Mesenchymal stem cell (in vitro differentiated cells and primary cell): ENCODE results near the gene ZNF407.
A peak's percentile ranks its signal among the peaks of the same experiment; 100 is the strongest.

ENCODE experiments used
- DNase-seq: peaks from one replicate; pipeline ENCODE4 v3.0.0-alpha.2; 2013
- H2AFZ ChIP-seq: one replicate; pipeline ENCODE4 v1.6.1; 2013; ENCODE audit warnings: low read depth, mild to moderate bottlenecking, control low read depth, inconsistent platforms, low read length, moderate library complexity
- H2AK5ac ChIP-seq: 2 replicates; pipeline ENCODE4 v1.6.1; 2013; ENCODE audit warnings: low read length, moderate library complexity, mild to moderate bottlenecking, inconsistent platforms; ENCODE audit not compliant: severe bottlenecking
- H2BK120ac ChIP-seq: one replicate; pipeline ENCODE4 v1.6.1; 2013; ENCODE audit warnings: low read depth, mild to moderate bottlenecking, inconsistent platforms, low read length, moderate library complexity
- H2BK12ac ChIP-seq, 2 experiments: one replicate each; pipeline ENCODE4 v1.6.1; 2013; ENCODE audit warnings: inconsistent platforms in 2 of 2, low read length in 2 of 2, mild to moderate bottlenecking in 2 of 2, moderate library complexity in 2 of 2, control low read depth in 1 of 2
- H2BK15ac ChIP-seq: one replicate; pipeline ENCODE4 v1.6.1; 2013; ENCODE audit warnings: mild to moderate bottlenecking, low read depth, inconsistent platforms; ENCODE audit not compliant: poor library complexity, severe bottlenecking
- H2BK5ac ChIP-seq: 2 replicates; pipeline ENCODE4 v1.6.1; 2013; ENCODE audit warnings: low read depth, mild to moderate bottlenecking, low read length, control low read depth, inconsistent platforms; ENCODE audit not compliant: poor library complexity, severe bottlenecking
- H3K14ac ChIP-seq, 2 experiments: one replicate each; pipeline ENCODE4 v1.6.1; 2013; ENCODE audit warnings: inconsistent platforms in 2 of 2, low read length in 2 of 2, control low read depth in 1 of 2, mild to moderate bottlenecking in 1 of 2, moderate library complexity in 1 of 2
- H3K18ac ChIP-seq, 2 experiments: one replicate each; pipeline ENCODE4 v1.6.1; 2013; ENCODE audit warnings: inconsistent platforms in 2 of 2, low read length in 2 of 2, control low read depth in 1 of 2, low read depth in 1 of 2, mild to moderate bottlenecking in 1 of 2
- H3K23ac ChIP-seq, 2 experiments: one replicate each; pipeline ENCODE4 v1.6.1; 2013; ENCODE audit warnings: inconsistent platforms in 2 of 2, low read length in 2 of 2, mild to moderate bottlenecking in 2 of 2, moderate library complexity in 2 of 2, control low read depth in 1 of 2
- H3K27ac ChIP-seq: 2 replicates; pipeline ENCODE4 v1.5.1; 2013; ENCODE audit warnings: mild to moderate bottlenecking, moderate library complexity, low read length, control low read depth, inconsistent platforms; ENCODE audit not compliant: poor library complexity, severe bottlenecking
- H3K27me3 ChIP-seq, 2 experiments: 2 replicates each; pipeline versions ENCODE4 v1.6.1 to v1.7.0; 2013; ENCODE audit warnings: low read length in 2 of 2, mild to moderate bottlenecking in 2 of 2, moderate library complexity in 2 of 2, control low read depth in 1 of 2, inconsistent platforms in 1 of 2; ENCODE audit not compliant: control insufficient read depth in 1 of 2, insufficient read depth in 1 of 2
- H3K36me3 ChIP-seq, 2 experiments: 2 replicates each; pipeline versions ENCODE4 v1.6.1 to v1.7.0; 2013; ENCODE audit warnings: low read length in 2 of 2, control low read depth in 1 of 2, inconsistent platforms in 1 of 2, low read depth in 1 of 2, mild to moderate bottlenecking in 1 of 2; ENCODE audit not compliant: insufficient read depth in 2 of 2, control insufficient read depth in 1 of 2
- H3K4ac ChIP-seq, 2 experiments: one replicate each; pipeline ENCODE4 v1.6.1; 2013; ENCODE audit warnings: inconsistent platforms in 2 of 2, low read length in 2 of 2, mild to moderate bottlenecking in 2 of 2, moderate library complexity in 2 of 2, control low read depth in 1 of 2, low read depth in 1 of 2
- H3K4me1 ChIP-seq: 2 replicates; pipeline ENCODE4 v1.6.1; 2013; ENCODE audit warnings: low read depth, low read length, control low read depth; ENCODE audit not compliant: control insufficient read depth, insufficient read depth
- H3K4me2 ChIP-seq: 2 replicates; pipeline ENCODE4 v1.6.1; 2013; ENCODE audit warnings: low read length, mild to moderate bottlenecking, inconsistent platforms; ENCODE audit not compliant: poor library complexity, severe bottlenecking
- H3K4me3 ChIP-seq, 2 experiments: 2 replicates each; pipeline versions ENCODE4 v1.5.1 to v1.7.0; 2013; ENCODE audit warnings: low read length in 2 of 2, mild to moderate bottlenecking in 2 of 2, control low read depth in 1 of 2, low read depth in 1 of 2; ENCODE audit not compliant: insufficient read depth in 1 of 2
- H3K79me1 ChIP-seq: replicated peaks from 2 replicates; pipeline ENCODE4 v1.6.1; 2013; ENCODE audit warnings: mild to moderate bottlenecking, control low read depth, low read length, inconsistent platforms; ENCODE audit not compliant: poor library complexity, severe bottlenecking
- H3K9ac ChIP-seq: 2 replicates; pipeline ENCODE4 v1.7.0; 2013; ENCODE audit warnings: mild to moderate bottlenecking, low read length, moderate library complexity
- H3K9me3 ChIP-seq: 2 replicates; pipeline ENCODE4 v1.7.0; 2013; ENCODE audit warnings: mild to moderate bottlenecking, low read length; ENCODE audit not compliant: control insufficient read depth
- H4K8ac ChIP-seq: one replicate; pipeline ENCODE4 v1.6.1; 2013; ENCODE audit warnings: inconsistent platforms, mild to moderate bottlenecking, low read length, moderate library complexity
- H4K91ac ChIP-seq: one replicate; pipeline ENCODE4 v1.6.1; 2013; ENCODE audit warnings: mild to moderate bottlenecking, low read length, inconsistent platforms
- WGBS: methylation state at CpG from one replicate; pipeline ENCODE4 v1.1.7; 2013; ENCODE audit warnings: mixed read lengths; 5-methylcytosine and 5-hydroxymethylcytosine counted together

ZNF407 gene

GRCh38 chr18:74734013-74734444, 136.4 kb downstream of the ZNF407 start:
- Histone ChIP-seq H2AK5ac (no peak overlapping the region), H2AFZ (no peak overlapping the region), H3K18ac (no peak overlapping the region), H3K27ac (no peak overlapping the region), H2BK120ac (no peak overlapping the region), H3K9ac (no peak overlapping the region), H3K27me3 (no peaks in the 10 kb centered on the region), H4K8ac (no peak overlapping the region), H3K14ac (no peak overlapping the region), H2BK12ac (no peak overlapping the region), H3K9me3 (no peaks in the 10 kb centered on the region), H3K23ac (no peak overlapping the region), H3K4me3 (no peak overlapping the region), H4K91ac (no peak overlapping the region), H3K36me3 (no peaks in the 10 kb centered on the region), H3K4me1 (no peaks in the 10 kb centered on the region), H3K4me2 (no peak overlapping the region), H3K79me1 (peaks cover 8% of the 10 kb centered on the region), H2BK15ac (no peak overlapping the region), H3K4ac (no peak overlapping the region), H2BK5ac (no peak overlapping the region)
- no peak for DNase-seq
- WGBS = 85% methylated on average over 11 of the region's 11 CpGs

GRCh38 chr18:74739926-74740325, 142.3 kb downstream of the ZNF407 start:
- no peak for DNase-seq
- 84% methylated on average over 4 of the region's 5 CpGs for WGBS

DNA sequence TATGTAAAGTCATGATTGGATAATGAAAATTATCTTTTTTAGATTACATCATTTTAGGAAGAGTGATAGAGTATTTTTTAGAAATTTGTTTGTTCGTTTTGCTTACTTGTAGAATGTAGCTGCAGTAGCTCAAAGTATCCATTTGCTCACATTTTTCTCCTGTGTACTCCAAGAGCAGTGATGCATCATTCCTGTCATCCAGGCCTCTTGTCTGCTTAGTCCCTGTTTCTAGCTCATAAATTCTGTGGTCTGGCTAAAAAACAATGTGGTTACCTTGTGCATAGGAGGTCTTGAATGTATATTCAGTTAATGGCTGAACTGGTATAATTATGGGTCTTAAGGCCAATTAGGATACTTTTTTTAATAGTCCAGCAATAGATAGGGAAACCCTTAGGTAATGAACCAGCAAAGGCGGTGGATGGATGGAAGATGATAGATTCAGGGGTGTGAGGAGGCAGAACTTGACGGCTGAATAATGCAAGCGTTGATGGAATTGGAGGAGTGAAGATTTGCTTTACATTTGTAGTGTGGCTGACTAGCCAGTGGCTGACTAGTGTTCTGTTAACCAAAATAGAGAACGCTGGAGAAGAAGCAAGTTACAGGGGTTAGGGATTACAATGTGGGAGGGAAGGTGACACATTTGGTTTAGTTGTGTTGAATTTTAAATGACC, 145.0 kb downstream of the ZNF407 start:
- H3K9me3 ChIP-seq = no peaks in the 10 kb centered on the region
- peak; percentile 49 for DNase-seq
- H4K8ac ChIP-seq = no peak overlapping the region
- no peak overlapping the region for H2AFZ ChIP-seq
- no peaks in the 10 kb centered on the region for H3K36me3 ChIP-seq
- H3K4ac ChIP-seq = no peak overlapping the region
- H3K27ac ChIP-seq = no peak overlapping the region
- no peak overlapping the region for H3K18ac ChIP-seq
- WGBS = 70% methylated on average over 5 of the region's 5 CpGs
- H3K79me1 ChIP-seq = peaks cover 9% of the 10 kb centered on the region
- H3K4me1 ChIP-seq = peaks cover 2% of the 10 kb centered on the region
- H4K91ac ChIP-seq = no peak overlapping the region
- H3K4me2 ChIP-seq = no peak overlapping the region
- no peak overlapping the region for H3K23ac ChIP-seq
- H3K27me3 ChIP-seq = no peaks in the 10 kb centered on the region
- H3K9ac ChIP-seq = no peak overlapping the region
- no peak overlapping the region for H3K4me3 ChIP-seq
- H2BK15ac ChIP-seq = no peak overlapping the region
- H2AK5ac ChIP-seq = no peak overlapping the region
- H2BK12ac ChIP-seq = no peak overlapping the region
- H2BK5ac ChIP-seq = no peak overlapping the region
- no peak overlapping the region for H3K14ac ChIP-seq
- no peak overlapping the region for H2BK120ac ChIP-seq

More at GRCh38 chr18:74739926-74740325, 142.3 kb downstream of the ZNF407 start:
- Histone ChIP-seq H2BK5ac (no peak overlapping the region), H3K4me3 (no peak overlapping the region), H2BK15ac (no peak overlapping the region), H2AFZ (no peak overlapping the region), H3K4me2 (no peak overlapping the region), H3K36me3 (no peaks in the 10 kb centered on the region), H4K91ac (no peak overlapping the region), H2BK12ac (no peak overlapping the region), H3K23ac (no peak overlapping the region), H3K9ac (no peak overlapping the region), H3K79me1 (peaks cover 9% of the 10 kb centered on the region), H3K9me3 (no peaks in the 10 kb centered on the region), H3K27ac (no peak overlapping the region), H3K14ac (no peak overlapping the region), H3K27me3 (no peaks in the 10 kb centered on the region), H2BK120ac (no peak overlapping the region), H2AK5ac (no peak overlapping the region), H3K18ac (no peak overlapping the region), H3K4me1 (no peaks in the 10 kb centered on the region), H3K4ac (no peak overlapping the region), H4K8ac (no peak overlapping the region)

- Histone ChIP-seq H2BK15ac (no peak overlapping the region), H3K9me3 (no peaks in the 10 kb centered on the region), H3K18ac (peak overlapping the region in 1 of 2 experiments; percentile 68), H3K36me3 (no peaks in the 10 kb centered on the region), H3K4me2 (no peak overlapping the region), H2AK5ac (no peak overlapping the region), H3K4ac (no peak overlapping the region), H2BK12ac (no peak overlapping the region), H3K27ac (no peak overlapping the region), H3K23ac (no peak overlapping the region), H2BK5ac (no peak overlapping the region), H3K79me1 (peaks cover 6% of the 10 kb centered on the region), H3K27me3 (no peaks in the 10 kb centered on the region), H3K4me1 (peaks cover 5% of the 10 kb centered on the region), H3K4me3 (no peak overlapping the region), H2BK120ac (no peak overlapping the region), H4K91ac (no peak overlapping the region), H2AFZ (no peak overlapping the region), H3K14ac (peak overlapping the region in 1 of 2 experiments; percentile 71), H4K8ac (no peak overlapping the region), H3K9ac (peak overlapping the region; percentile 39)
- WGBS = 67% methylated on average over 7 of the region's 10 CpGs
- peak; percentile 67 for DNase-seq
These were observed 148.1 kb downstream of the ZNF407 start for GRCh38 chr18:74745633-74746403.
